B cell (primary cell): Measurements from ENCODE around the gene SNX24. TPM values are rescaled to one million over a fixed set of nuclear protein-coding genes. Genes with fewer than 3 reads are reported as not detected.

Source experiments
- ATAC-seq: fragments of 200-7000 bp; cut with Tn5 transposase; one replicate; pipeline ENCODE4 v1.10.0; 2021; ENCODE audit warnings: low read depth, mild to moderate bottlenecking, moderate number of reproducible peaks, moderate library complexity
- CTCF ChIA-PET: fragments of 350-600 bp; sonication (Branson Sonifier 250); formaldehyde crosslinking; loops from one replicate; lab custom pipeline; 2021; ENCODE audit warnings: antibody characterized with exemption, inconsistent platforms; lab: Charles Lee
- POLR2A ChIA-PET: fragments of 350-600 bp; sonication (Branson Sonifier 250); formaldehyde crosslinking; loops from one replicate; lab custom pipeline; 2021; ENCODE audit warnings: antibody characterized with exemption; lab: Charles Lee
- DNase-seq: peaks from one replicate; pipeline ENCODE4 v3.0.0; 2013
- H2AFZ ChIP-seq: 2 replicates; pipeline ENCODE4 v1.6.1; 2012; ENCODE audit warnings: mild to moderate bottlenecking, low read depth, low read length; ENCODE audit not compliant: insufficient read depth, poor library complexity, severe bottlenecking
- H3K27ac ChIP-seq, 2 donors: 1 replicate in 1 of 2; 2 replicates in 1 of 2; pipeline ENCODE4 v1.5.1; 2012 to 2013; ENCODE audit warnings: low read length in 2 of 2, mild to moderate bottlenecking in 2 of 2, moderate library complexity in 1 of 2
- H3K27me3 ChIP-seq, 4 experiments: fragments of 200-600 bp in 1 of 4; sonication (generic) in 1 of 4; replicated peaks in 1 of 4; 1 replicate in 2 of 4; 2 replicates in 2 of 4; pipeline versions ENCODE4 v1.6.1 to v1.7.0; 2013 to 2016; ENCODE audit warnings: low read length in 3 of 4, mild to moderate bottlenecking in 2 of 4, mixed read lengths in 1 of 4, moderate library complexity in 1 of 4; ENCODE audit not compliant: insufficient read depth in 4 of 4, control insufficient read depth in 3 of 4; ENCODE audit errors: control extremely low read depth in 1 of 4
- H3K36me3 ChIP-seq, 2 experiments: replicated peaks in 1 of 2; 1 replicate in 1 of 2; 2 replicates in 1 of 2; pipeline versions ENCODE4 v1.6.1 to v1.7.1; 2013; ENCODE audit warnings: low read length in 1 of 2; ENCODE audit not compliant: insufficient read depth in 2 of 2, control insufficient read depth in 1 of 2; ENCODE audit errors: control extremely low read depth in 1 of 2, extremely low read depth in 1 of 2
- H3K4me1 ChIP-seq, 2 donors: fragments of 200-600 bp in 1 of 2; sonication (generic) in 1 of 2; 1 replicate in 1 of 2; 2 replicates in 1 of 2; pipeline versions ENCODE4 v1.5.1 to v1.6.1; 2013 to 2017; ENCODE audit warnings: low read length in 2 of 2; ENCODE audit not compliant: control insufficient read depth in 2 of 2, insufficient read depth in 2 of 2
- H3K4me2 ChIP-seq: replicated peaks from 2 replicates; pipeline ENCODE3; 2012; ENCODE audit warnings: mild to moderate bottlenecking, low read depth, low read length; ENCODE audit not compliant: poor library complexity, severe bottlenecking
- H3K4me3 ChIP-seq, 5 experiments: fragments of 200-600 bp in 1 of 5; sonication (generic) in 1 of 5; 1 replicate in 3 of 5; 2 replicates in 2 of 5; pipeline versions ENCODE4 v1.5.1 to v1.7.0; 2011 to 2016; ENCODE audit warnings: low read length in 4 of 5, mild to moderate bottlenecking in 4 of 5, low read depth in 2 of 5, control low read depth in 1 of 5, moderate library complexity in 1 of 5; ENCODE audit not compliant: insufficient read depth in 1 of 5; ENCODE audit errors: control extremely low read depth in 1 of 5, extremely low read depth in 1 of 5
- H3K79me2 ChIP-seq: fragments of 200-600 bp; sonication (generic); one replicate; pipeline ENCODE4 v1.6.0; 2016; ENCODE audit warnings: low read length; ENCODE audit not compliant: control insufficient read depth, insufficient read depth
- H3K9ac ChIP-seq: fragments of 200-600 bp; sonication (generic); 2 replicates; pipeline ENCODE4 v1.6.1; 2017; ENCODE audit warnings: mild to moderate bottlenecking, low read length, moderate library complexity
- H3K9me3 ChIP-seq, 3 donors: one replicate each; pipeline versions ENCODE4 v1.6.1 to v1.7.1; 2013; ENCODE audit warnings: low read length in 2 of 3; ENCODE audit not compliant: control insufficient read depth in 2 of 3, insufficient read depth in 1 of 3; ENCODE audit errors: control extremely low read depth in 1 of 3
- H4K20me1 ChIP-seq: 2 replicates; pipeline ENCODE4 v1.6.0; 2012; ENCODE audit warnings: mild to moderate bottlenecking, low read length; ENCODE audit not compliant: insufficient read depth, control insufficient read depth, poor library complexity, severe bottlenecking
- H3K27ac Mint-ChIP-seq: one replicate; pipeline ENCODE4 v1.8.0; 2021; ENCODE audit warnings: mixed read lengths
- H3K27me3 Mint-ChIP-seq: one replicate; pipeline ENCODE4 v1.8.0; 2021; ENCODE audit warnings: mixed read lengths
- H3K4me1 Mint-ChIP-seq: one replicate; pipeline ENCODE4 v1.8.0; 2021; ENCODE audit warnings: mixed read lengths
- H3K4me3 Mint-ChIP-seq: one replicate; pipeline ENCODE4 v1.8.0; 2021; ENCODE audit warnings: mixed read lengths
- H3K9me3 Mint-ChIP-seq: one replicate; pipeline ENCODE4 v1.8.0; 2022; ENCODE audit warnings: mixed read lengths; ENCODE audit not compliant: insufficient read depth
- CTCF ChIP-seq: fragments of 200-600 bp; IDR thresholded peaks from one replicate; pipeline ENCODE4 v1.8.0; 2022; ENCODE audit warnings: antibody characterized with exemption, mild to moderate bottlenecking
- EZH2 ChIP-seq: IDR thresholded peaks from 2 replicates; pipeline ENCODE4 v1.6.1; 2012; ENCODE audit warnings: borderline replicate concordance, low read depth, mild to moderate bottlenecking, moderate library complexity, low read length; ENCODE audit not compliant: insufficient read depth, poor library complexity, severe bottlenecking
- WGBS: methylation state at CpG from one replicate; pipeline ENCODE4 v1.1.5; 2013; ENCODE audit warnings: missing lambda C conversion rate; ENCODE audit not compliant: insufficient coverage; 5-methylcytosine and 5-hydroxymethylcytosine counted together
- intact Hi-C: fragments of 100-400 bp; cut with micrococcal nuclease; formaldehyde crosslinking; loops from one replicate; pipeline ENCODE4 v1.10.0; 2022
- polyA plus RNA-seq: library from polyadenylated mRNA; depleted of rRNA; stranded (reverse); fragments of >200 nt; gene quantifications from 2 replicates; pipeline ENCODE4 v1.2.3, GENCODE V29; 2012
- total RNA-seq, 2 donors: library from RNA; stranded (reverse); fragments of 120-200 nt in 1 of 2; gene quantifications; 1 replicate in 1 of 2; 2 replicates in 1 of 2; pipeline versions ENCODE4 v1.2.3 to v1.2.4, GENCODE V29; 2013 to 2022

SNX24 gene
- total and polyA plus RNA-seq, 2 donors (not counting 1 experiment from before 2014, with no cell fraction given), result 1.1 to 9.3 TPM

GRCh38 chr5:122877518-122877917 is 32.1 kb downstream of the SNX24 start:
- CTCF ChIA-PET, result interaction anchor here (1.6 kb wide), 1 partner anchor 361 kb away, joined by 4 read pairs; no protein-coding TSS in a partner anchor
- peak; percentile 49 for ATAC-seq
- TF ChIP-seq EZH2 (no peak), CTCF (no peak)

GRCh38 chr5:122879076-122879475 is 33.7 kb downstream of the SNX24 start:
- Histone ChIP-seq H3K4me1 (peaks cover 13 to 16% of the 10 kb centered on the region in 2 donors), H3K9me3 (peaks cover 0 to 9% (median 0%) of the 10 kb centered on the region in 3 donors), H3K4me3 (no peak overlapping the region), H3K27ac (no peak overlapping the region), H3K79me2 (no peaks in the 10 kb centered on the region), H3K27me3 (no peaks in the 10 kb centered on the region), H3K4me2 (no peak overlapping the region), H2AFZ (no peak overlapping the region), H3K36me3 (no peaks in the 10 kb centered on the region), H3K9ac (no peak overlapping the region), H4K20me1 (no peaks in the 10 kb centered on the region)
- WGBS, result 100% methylated on average over 1 of the region's 3 CpGs
- Mint-ChIP-seq H3K4me1 (peaks cover 19% of the 10 kb centered on the region), H3K4me3 (no peak overlapping the region), H3K27ac (no peak overlapping the region), H3K9me3 (no peaks in the 10 kb centered on the region), H3K27me3 (no peaks in the 10 kb centered on the region)
- DNase-seq (no peak), ATAC-seq (no peak)
- no peak for TF ChIP-seq EZH2
- no peak for TF ChIP-seq CTCF
- ChIA-PET CTCF (no interaction called here), POLR2A (no interaction called here)
- intact Hi-C loops, result no loop called here

More at GRCh38 chr5:122877518-122877917, 32.1 kb downstream of the SNX24 start:
- Histone ChIP-seq H3K79me2 (no peaks in the 10 kb centered on the region), H3K4me1 (peaks cover 13 to 16% of the 10 kb centered on the region in 2 donors), H3K9ac (no peak overlapping the region), H3K27me3 (no peaks in the 10 kb centered on the region), H3K9me3 (peaks cover 0 to 9% (median 0%) of the 10 kb centered on the region in 3 donors), H3K4me3 (no peak overlapping the region), H4K20me1 (no peaks in the 10 kb centered on the region), H3K27ac (no peak overlapping the region), H3K4me2 (peak overlapping the region; percentile 51), H3K36me3 (no peaks in the 10 kb centered on the region), H2AFZ (no peak overlapping the region)
- peak; percentile 42 for DNase-seq
- Mint-ChIP-seq H3K4me3 (peak overlapping the region; percentile 77), H3K4me1 (peaks cover 19% of the 10 kb centered on the region), H3K9me3 (no peaks in the 10 kb centered on the region), H3K27me3 (no peaks in the 10 kb centered on the region), H3K27ac (peak overlapping the region; percentile 78)
- POLR2A ChIA-PET, result no interaction called here
- WGBS, result 0% methylated on average over 2 of the region's 2 CpGs
- intact Hi-C loops, result no loop called here
